GM12878 (cell line): ENCODE measurements around the gene MINDY3. TPM values are rescaled to one million over a fixed set of nuclear protein-coding genes. Genes with fewer than 3 reads are reported as not detected.

Source experiments
- ATAC-seq: fragments of 200-7000 bp; cut with Tn5 transposase; 3 replicates; pipeline ENCODE4 v1.9.1; 2020; ENCODE audit warnings: mild to moderate bottlenecking, moderate library complexity
- BruUV-seq: library from RNA; stranded (reverse); fragments of 400-500 nt; replicated peaks from 2 replicates; lab custom pipeline; 2021; lab: Mats Ljungman, UMichigan
- CTCF ChIA-PET: fragments of 300-600 bp; sonication (Branson Sonifier 250); formaldehyde crosslinking; extraction: SDS; loops from one replicate; lab custom pipeline; 2021; ENCODE audit warnings: inconsistent platforms; lab: Yijun Ruan, JAX
- POLR2A ChIA-PET: fragments of 350-600 bp; formaldehyde crosslinking; extraction: SDS; loops from one replicate; lab custom pipeline; 2021; ENCODE audit warnings: inconsistent platforms; lab: Charles Lee
- RAD21 ChIA-PET: fragments of 300-600 bp; sonication (Branson Sonifier 250); formaldehyde crosslinking; loops from one replicate; lab custom pipeline; 2023; ENCODE audit warnings: antibody characterized with exemption; ENCODE audit not compliant: unreplicated experiment; lab: Charles Lee
- SMC1A ChIA-PET: fragments of 300-600 bp; sonication (Branson Sonifier 250); formaldehyde crosslinking; loops from one replicate; lab custom pipeline; 2023; ENCODE audit not compliant: unreplicated experiment, uncharacterized antibody; lab: Charles Lee
- DNase-seq: peaks from one replicate; pipeline ENCODE4 v3.0.0-alpha.2; 2011; ENCODE audit warnings: low read depth, low spot score
- FAIRE-seq: peaks from 3 replicates; lab custom pipeline; 2011; peaks lifted over from hg19 to GRCh38; lab: Jason Lieb, UNC
- H2AFZ ChIP-seq: 2 replicates; pipeline ENCODE4 v1.6.0; 2011; ENCODE audit warnings: low read depth, low read length, control low read depth; ENCODE audit not compliant: control insufficient read depth
- H3K27ac ChIP-seq: 2 replicates; pipeline ENCODE4 v1.5.1; 2011; ENCODE audit warnings: control low read depth; ENCODE audit not compliant: control insufficient read depth, insufficient read depth
- H3K27me3 ChIP-seq, 2 experiments: replicated peaks in 1 of 2; 2 replicates each; pipeline versions ENCODE4 v1.6.0 to v1.6.1; 2011; ENCODE audit warnings: low read length in 1 of 2; ENCODE audit not compliant: control insufficient read depth in 2 of 2, insufficient read depth in 2 of 2
- H3K36me3 ChIP-seq, 2 experiments: 2 replicates each; pipeline ENCODE4 v1.5.1; 2011; ENCODE audit warnings: low read length in 1 of 2; ENCODE audit not compliant: control insufficient read depth in 2 of 2, insufficient read depth in 2 of 2
- H3K4me1 ChIP-seq: 2 replicates; pipeline ENCODE4 v1.6.1; 2011; ENCODE audit warnings: mild to moderate bottlenecking, low read length, moderate library complexity, mixed read lengths; ENCODE audit not compliant: control insufficient read depth, insufficient read depth
- H3K4me2 ChIP-seq: 2 replicates; pipeline ENCODE4 v1.6.0; 2011; ENCODE audit warnings: control low read depth; ENCODE audit not compliant: control insufficient read depth, insufficient read depth
- H3K4me3 ChIP-seq: fragments of 200-600 bp; sonication (generic); 2 replicates; pipeline ENCODE4 v1.5.1; 2016
- H3K79me2 ChIP-seq: 2 replicates; pipeline ENCODE4 v1.6.0; 2011; ENCODE audit warnings: low read length; ENCODE audit not compliant: control insufficient read depth, insufficient read depth
- H3K9ac ChIP-seq: 2 replicates; pipeline ENCODE4 v1.8.0; 2011; ENCODE audit warnings: low read length, control low read depth, mixed read lengths; ENCODE audit not compliant: control insufficient read depth, insufficient read depth
- H3K9me3 ChIP-seq: replicated peaks from 3 replicates; pipeline ENCODE4 v1.5.1; 2011; ENCODE audit warnings: mild to moderate bottlenecking, low read length; ENCODE audit not compliant: control insufficient read depth, insufficient read depth
- H4K20me1 ChIP-seq: 2 replicates; pipeline ENCODE4 v1.6.0; 2011; ENCODE audit not compliant: control insufficient read depth, insufficient read depth
- BHLHE40 ChIP-seq, 2 experiments: fragments of 450-650 bp in 1 of 2; IDR thresholded peaks; 2 replicates each; pipeline ENCODE4 v1.6.1; 2011 to 2017; ENCODE audit warnings: low read depth in 2 of 2, borderline replicate concordance in 1 of 2, improper control_type of control experiment in 1 of 2, low read length in 1 of 2, mild to moderate bottlenecking in 1 of 2
- MEF2A ChIP-seq: IDR thresholded peaks from 2 replicates; pipeline ENCODE4 v1.6.1; 2011; ENCODE audit warnings: low read depth, mild to moderate bottlenecking, low read length, moderate library complexity; ENCODE audit not compliant: insufficient read depth
- NR2C2 ChIP-seq: IDR thresholded peaks from 2 replicates; pipeline ENCODE4 v1.6.1; 2011; ENCODE audit warnings: borderline replicate concordance, low read depth; ENCODE audit not compliant: control insufficient read depth, insufficient read length
- WGBS: methylation state at CpG from one replicate; pipeline ENCODE4 v1.1.6; 2016; ENCODE audit warnings: low lambda C conversion rate; ENCODE audit not compliant: insufficient replicate concordance, insufficient coverage; ENCODE audit errors: missing lambda C conversion rate; 5-methylcytosine and 5-hydroxymethylcytosine counted together
- in situ Hi-C: fragments of 300-500 bp; cut with MboI; formaldehyde crosslinking; loops from 9 replicates; pipeline ENCODE4 v1.14.3; 2018; ENCODE audit warnings: mixed read lengths
- intact Hi-C: fragments of 100-400 bp; cut with micrococcal nuclease; formaldehyde crosslinking; loops from one replicate; pipeline ENCODE4 v1.14.2; 2022; ENCODE audit not compliant: unreplicated experiment
- polyA plus RNA-seq, 11 experiments: library from polyadenylated mRNA; depleted of rRNA in 4 of 11; unstranded in 6 of 11; stranded (reverse) in 5 of 11; fragments of >200 nt; fragmentation: Nextera tagmentation in 4 of 11; fragmentation: Illumina TruSeq in 1 of 11; extraction: Ambion mirVana in 4 of 11; extraction: Trizol in 1 of 11; gene quantifications; 1 replicate in 1 of 11; 2 replicates in 10 of 11; pipeline versions ENCODE4 v1.2.1 to v1.2.3, GENCODE V29; 2011 to 2016; ENCODE audit warnings: inconsistent platforms in 2 of 11, missing spikeins in 2 of 11, low read depth in 1 of 11
- total RNA-seq, 4 experiments: library from RNA; depleted of rRNA in 3 of 4; stranded (reverse); fragments of >200 nt in 3 of 4; fragmentation: Illumina TruSeq in 1 of 4; extraction: Trizol in 1 of 4; gene quantifications; 2 replicates each; pipeline versions ENCODE4 v1.2.1 to v1.2.3, GENCODE V29; 2013 to 2021
- TF ChIP-seq, protein P1 (sequence below): IDR thresholded peaks from 2 replicates; pipeline ENCODE4 v1.6.1; 2012; ENCODE audit warnings: low read depth, low read length, improper control_type of control experiment
- TF ChIP-seq, protein P2 (sequence below): fragments of 450-650 bp; IDR thresholded peaks from 2 replicates; pipeline ENCODE4 v1.6.1; 2017; ENCODE audit warnings: mild to moderate bottlenecking, moderate library complexity
- TF ChIP-seq, protein P3 (sequence below): fragments of 450-650 bp; IDR thresholded peaks from 2 replicates; pipeline ENCODE4 v1.6.1; 2017; ENCODE audit warnings: mild to moderate bottlenecking, low read depth, inconsistent platforms; ENCODE audit not compliant: poor library complexity, severe bottlenecking

MINDY3 gene
- total and polyA plus RNA-seq, 10 of the 15 experiments (the other 5 are each of a cell fraction or from before 2014, with no cell fraction given) = 12.0 to 23.6 (median 15.7) TPM

DNA sequence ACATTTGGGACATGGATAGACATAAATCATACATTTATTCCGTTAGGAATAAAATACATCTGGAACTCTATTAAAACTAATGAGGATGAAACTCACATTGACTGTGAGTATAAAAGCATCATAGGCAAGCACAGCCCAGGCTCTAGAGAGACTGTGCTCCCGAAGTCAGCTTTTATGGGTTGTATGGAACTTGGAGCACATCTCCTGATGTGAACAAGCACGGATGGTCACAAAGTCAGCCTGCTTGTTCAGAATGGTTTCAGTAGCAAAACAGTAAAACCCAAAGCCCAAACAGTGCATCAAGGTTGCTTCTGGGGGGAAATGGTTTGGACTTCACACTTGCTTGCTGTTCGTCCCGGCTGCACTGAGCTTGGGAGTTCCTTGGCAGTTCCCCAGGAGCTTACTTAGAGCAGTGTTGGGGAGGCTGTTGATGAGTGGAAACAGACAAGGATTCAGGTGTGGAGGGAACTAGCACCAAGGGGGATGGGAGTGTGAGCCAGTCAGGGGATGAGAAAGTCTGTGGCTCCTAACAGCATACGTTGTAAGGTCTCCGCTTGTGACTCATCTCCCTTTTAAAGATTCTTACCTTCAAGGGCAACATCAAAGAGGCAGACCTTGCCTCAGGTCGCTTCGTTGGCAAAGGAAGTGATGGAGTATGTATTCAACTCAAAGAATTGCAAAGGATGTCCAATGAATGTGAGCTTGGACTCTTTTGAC lies 120.9 kb downstream of the MINDY3 start:
- TF ChIP-seq MEF2A = no peak
- no peak for TF ChIP-seq NR2C2
- TF ChIP-seq, protein P1, sequence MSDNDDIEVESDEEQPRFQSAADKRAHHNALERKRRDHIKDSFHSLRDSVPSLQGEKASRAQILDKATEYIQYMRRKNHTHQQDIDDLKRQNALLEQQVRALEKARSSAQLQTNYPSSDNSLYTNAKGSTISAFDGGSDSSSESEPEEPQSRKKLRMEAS = no peak
- TF ChIP-seq BHLHE40 (IDR thresholded peaks at IDR 0.05; ENCODE audit: borderline replicate concordance in 1 of 2, low read depth in 2 of 2, low read length in 1 of 2) = no peak
- TF ChIP-seq, all 136 proteins: peak for 0
- SMC1A ChIA-PET = no interaction called here
- DNase-seq (no peak), FAIRE-seq (no peak), ATAC-seq (no peak)
- Histone ChIP-seq H3K36me3 (no peaks in the 10 kb centered on the region), H3K4me2 (no peak overlapping the region), H3K4me1 (no peaks in the 10 kb centered on the region), H3K79me2 (no peaks in the 10 kb centered on the region), H3K4me3 (no peak overlapping the region), H2AFZ (no peak overlapping the region), H3K9me3 (no peaks in the 10 kb centered on the region), H3K9ac (no peak overlapping the region), H4K20me1 (no peaks in the 10 kb centered on the region), H3K27me3 (no peaks in the 10 kb centered on the region), H3K27ac (no peak overlapping the region)
- intact Hi-C loops (no loop called here), in situ Hi-C loops (no loop called here)
- 40% methylated on average over 9 of the region's 9 CpGs for WGBS
- no TSS peak for BruUV-seq
- RAD21 ChIA-PET = no interaction called here
- POLR2A ChIA-PET = no interaction called here
- CTCF ChIA-PET = interaction anchor here (0.6 kb wide), 1 partner anchor 779 kb away, joined by 4 read pairs; no protein-coding TSS in a partner anchor

DNA sequence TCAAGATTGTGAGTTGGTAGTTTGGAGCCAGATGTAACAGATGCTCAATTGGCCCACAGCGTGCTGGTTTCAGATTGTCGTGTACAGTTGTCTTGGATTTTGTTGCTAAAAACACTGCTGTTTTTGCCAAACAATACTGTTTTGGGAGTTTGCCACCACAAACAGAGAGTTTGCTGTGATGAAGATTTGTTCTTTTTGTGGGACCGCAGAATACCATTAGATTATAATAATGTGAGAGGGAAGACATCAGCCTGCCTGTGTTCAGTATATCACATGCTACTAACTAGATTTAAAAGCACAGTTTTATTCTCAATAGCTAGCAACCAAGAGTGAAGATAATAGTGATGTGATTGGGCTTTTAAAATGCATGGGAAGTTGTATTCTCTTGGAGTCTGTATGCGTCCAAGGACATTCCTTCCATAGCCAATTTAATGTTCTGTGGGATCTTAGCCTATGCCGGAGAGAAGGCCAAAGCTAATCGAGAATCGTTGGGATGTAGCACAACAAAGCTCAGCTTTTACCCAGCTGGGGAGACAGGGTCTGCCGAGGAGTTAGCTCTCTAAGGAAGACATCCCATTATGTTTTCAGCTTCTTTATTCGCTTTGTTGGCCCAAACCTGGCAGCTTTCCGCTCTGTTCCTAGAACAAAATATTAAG lies 121.9 kb downstream of the MINDY3 start:
- no peaks in the 10 kb centered on the region for H3K27me3 ChIP-seq
- FAIRE-seq (no peak), ATAC-seq (no peak), DNase-seq (no peak)
- no peaks in the 10 kb centered on the region for H4K20me1 ChIP-seq
- H3K4me1 ChIP-seq = no peaks in the 10 kb centered on the region
- POLR2A ChIA-PET = no interaction called here
- BruUV-seq = no TSS peak
- CTCF ChIA-PET = interaction anchor here (0.7 kb wide), 1 partner anchor 9 kb away, joined by 3 read pairs; no protein-coding TSS in a partner anchor
- no peaks in the 10 kb centered on the region for H3K36me3 ChIP-seq
- no peak overlapping the region for H2AFZ ChIP-seq
- H3K4me2 ChIP-seq = no peak overlapping the region
- SMC1A ChIA-PET = no interaction called here
- no peak overlapping the region for H3K9ac ChIP-seq
- H3K4me3 ChIP-seq = no peak overlapping the region
- H3K79me2 ChIP-seq = no peaks in the 10 kb centered on the region
- RAD21 ChIA-PET = no interaction called here
- WGBS = 54% methylated on average over 10 of the region's 10 CpGs
- intact Hi-C loops (no loop called here), in situ Hi-C loops (no loop called here)
- no peak overlapping the region for H3K27ac ChIP-seq
- H3K9me3 ChIP-seq = no peaks in the 10 kb centered on the region
- TF ChIP-seq, protein P2, sequence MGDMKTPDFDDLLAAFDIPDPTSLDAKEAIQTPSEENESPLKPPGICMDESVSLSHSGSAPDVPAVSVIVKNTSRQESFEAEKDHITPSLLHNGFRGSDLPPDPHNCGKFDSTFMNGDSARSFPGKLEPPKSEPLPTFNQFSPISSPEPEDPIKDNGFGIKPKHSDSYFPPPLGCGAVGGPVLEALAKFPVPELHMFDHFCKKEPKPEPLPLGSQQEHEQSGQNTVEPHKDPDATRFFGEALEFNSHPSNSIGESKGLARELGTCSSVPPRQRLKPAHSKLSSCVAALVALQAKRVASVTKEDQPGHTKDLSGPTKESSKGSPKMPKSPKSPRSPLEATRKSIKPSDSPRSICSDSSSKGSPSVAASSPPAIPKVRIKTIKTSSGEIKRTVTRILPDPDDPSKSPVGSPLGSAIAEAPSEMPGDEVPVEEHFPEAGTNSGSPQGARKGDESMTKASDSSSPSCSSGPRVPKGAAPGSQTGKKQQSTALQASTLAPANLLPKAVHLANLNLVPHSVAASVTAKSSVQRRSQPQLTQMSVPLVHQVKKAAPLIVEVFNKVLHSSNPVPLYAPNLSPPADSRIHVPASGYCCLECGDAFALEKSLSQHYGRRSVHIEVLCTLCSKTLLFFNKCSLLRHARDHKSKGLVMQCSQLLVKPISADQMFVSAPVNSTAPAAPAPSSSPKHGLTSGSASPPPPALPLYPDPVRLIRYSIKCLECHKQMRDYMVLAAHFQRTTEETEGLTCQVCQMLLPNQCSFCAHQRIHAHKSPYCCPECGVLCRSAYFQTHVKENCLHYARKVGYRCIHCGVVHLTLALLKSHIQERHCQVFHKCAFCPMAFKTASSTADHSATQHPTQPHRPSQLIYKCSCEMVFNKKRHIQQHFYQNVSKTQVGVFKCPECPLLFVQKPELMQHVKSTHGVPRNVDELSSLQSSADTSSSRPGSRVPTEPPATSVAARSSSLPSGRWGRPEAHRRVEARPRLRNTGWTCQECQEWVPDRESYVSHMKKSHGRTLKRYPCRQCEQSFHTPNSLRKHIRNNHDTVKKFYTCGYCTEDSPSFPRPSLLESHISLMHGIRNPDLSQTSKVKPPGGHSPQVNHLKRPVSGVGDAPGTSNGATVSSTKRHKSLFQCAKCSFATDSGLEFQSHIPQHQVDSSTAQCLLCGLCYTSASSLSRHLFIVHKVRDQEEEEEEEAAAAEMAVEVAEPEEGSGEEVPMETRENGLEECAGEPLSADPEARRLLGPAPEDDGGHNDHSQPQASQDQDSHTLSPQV = no peak
- TF ChIP-seq, protein P3, sequence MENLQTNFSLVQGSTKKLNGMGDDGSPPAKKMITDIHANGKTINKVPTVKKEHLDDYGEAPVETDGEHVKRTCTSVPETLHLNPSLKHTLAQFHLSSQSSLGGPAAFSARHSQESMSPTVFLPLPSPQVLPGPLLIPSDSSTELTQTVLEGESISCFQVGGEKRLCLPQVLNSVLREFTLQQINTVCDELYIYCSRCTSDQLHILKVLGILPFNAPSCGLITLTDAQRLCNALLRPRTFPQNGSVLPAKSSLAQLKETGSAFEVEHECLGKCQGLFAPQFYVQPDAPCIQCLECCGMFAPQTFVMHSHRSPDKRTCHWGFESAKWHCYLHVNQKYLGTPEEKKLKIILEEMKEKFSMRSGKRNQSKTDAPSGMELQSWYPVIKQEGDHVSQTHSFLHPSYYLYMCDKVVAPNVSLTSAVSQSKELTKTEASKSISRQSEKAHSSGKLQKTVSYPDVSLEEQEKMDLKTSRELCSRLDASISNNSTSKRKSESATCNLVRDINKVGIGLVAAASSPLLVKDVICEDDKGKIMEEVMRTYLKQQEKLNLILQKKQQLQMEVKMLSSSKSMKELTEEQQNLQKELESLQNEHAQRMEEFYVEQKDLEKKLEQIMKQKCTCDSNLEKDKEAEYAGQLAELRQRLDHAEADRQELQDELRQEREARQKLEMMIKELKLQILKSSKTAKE = no peak
